ENCODE measurements around the gene TMUB2.
A peak's percentile ranks its signal among the peaks of the same experiment; 100 is the strongest.

The TMUB2 gene

DNA sequence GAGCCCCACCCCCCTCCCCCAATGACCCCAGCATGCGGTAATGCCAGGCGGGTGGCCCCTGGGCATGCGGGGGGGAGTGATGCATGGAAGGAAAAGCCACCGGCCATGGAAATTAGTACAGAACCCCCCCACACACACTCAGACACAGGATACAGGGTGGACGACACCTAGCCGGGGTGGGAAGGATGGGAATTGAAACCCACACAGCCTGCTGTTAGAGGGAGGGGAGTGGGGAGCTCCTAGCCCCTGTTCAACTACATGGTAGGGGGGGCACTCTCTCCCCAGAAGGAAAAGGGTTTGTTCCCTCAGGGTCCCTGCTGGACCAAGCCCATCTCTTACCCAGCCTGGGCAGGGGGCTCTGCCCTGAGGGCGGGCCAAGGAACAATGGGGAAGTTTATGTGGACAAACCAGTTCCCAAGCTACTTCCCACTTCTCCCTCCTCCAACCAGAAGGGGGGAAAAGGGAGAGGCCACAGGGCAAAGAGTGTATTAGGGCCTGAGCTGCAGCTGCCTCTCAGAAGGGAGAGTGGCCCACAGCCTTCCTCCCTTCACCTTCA is 5.2 kb downstream of the TMUB2 start:
- TF ChIP-seq, protein P1, sequence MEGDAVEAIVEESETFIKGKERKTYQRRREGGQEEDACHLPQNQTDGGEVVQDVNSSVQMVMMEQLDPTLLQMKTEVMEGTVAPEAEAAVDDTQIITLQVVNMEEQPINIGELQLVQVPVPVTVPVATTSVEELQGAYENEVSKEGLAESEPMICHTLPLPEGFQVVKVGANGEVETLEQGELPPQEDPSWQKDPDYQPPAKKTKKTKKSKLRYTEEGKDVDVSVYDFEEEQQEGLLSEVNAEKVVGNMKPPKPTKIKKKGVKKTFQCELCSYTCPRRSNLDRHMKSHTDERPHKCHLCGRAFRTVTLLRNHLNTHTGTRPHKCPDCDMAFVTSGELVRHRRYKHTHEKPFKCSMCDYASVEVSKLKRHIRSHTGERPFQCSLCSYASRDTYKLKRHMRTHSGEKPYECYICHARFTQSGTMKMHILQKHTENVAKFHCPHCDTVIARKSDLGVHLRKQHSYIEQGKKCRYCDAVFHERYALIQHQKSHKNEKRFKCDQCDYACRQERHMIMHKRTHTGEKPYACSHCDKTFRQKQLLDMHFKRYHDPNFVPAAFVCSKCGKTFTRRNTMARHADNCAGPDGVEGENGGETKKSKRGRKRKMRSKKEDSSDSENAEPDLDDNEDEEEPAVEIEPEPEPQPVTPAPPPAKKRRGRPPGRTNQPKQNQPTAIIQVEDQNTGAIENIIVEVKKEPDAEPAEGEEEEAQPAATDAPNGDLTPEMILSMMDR (IDR thresholded peaks at IDR 0.05; ENCODE audit: extremely low read depth, missing control alignments): no peak
- no peak for DNase-seq (ENCODE audit: low spot score)

- TF ChIP-seq, protein P1 (IDR thresholded peaks at IDR 0.05; ENCODE audit: extremely low read depth, missing control alignments): no peak
- DNase-seq (ENCODE audit: low spot score): no peak
Observed at GRCh38 chr17:44192750-44193149, 6.0 kb downstream of the TMUB2 start.

DNA sequence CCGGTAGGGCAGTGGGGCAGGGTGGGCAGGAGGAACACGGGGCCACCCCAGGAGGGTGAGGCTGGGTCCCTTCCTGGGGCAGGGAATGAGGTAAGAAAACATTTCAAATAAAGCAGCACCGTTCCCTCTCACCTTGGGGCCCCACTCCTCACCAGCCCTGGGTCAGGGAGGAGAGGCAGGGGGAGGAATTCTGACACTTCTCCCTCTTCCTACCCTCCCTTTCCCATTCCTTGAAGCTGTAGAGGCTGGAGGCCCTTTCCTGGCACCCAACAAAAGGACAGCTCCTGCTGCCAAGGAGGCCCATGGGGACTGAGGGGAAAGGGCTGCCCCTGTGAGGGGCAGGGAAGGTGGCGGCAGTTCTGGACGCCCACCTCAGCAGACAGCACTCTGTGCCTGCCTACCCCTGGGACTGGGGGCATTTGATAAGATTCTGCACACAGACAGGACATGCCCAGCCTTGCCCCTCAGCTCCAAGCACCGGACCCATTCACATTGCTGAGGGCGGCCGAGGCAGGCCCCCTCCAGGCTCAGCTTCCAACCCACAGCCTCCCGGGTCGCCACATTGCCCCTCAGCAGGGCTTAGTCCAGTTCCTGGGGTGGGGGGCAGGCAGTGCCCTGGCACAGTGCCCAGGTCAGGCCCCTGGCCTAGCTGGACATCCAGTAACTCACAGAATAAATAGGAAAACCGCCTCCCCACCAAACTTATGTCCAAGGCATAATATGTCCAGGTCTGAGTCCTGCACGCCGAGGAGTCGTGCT is 6.7 kb downstream of the TMUB2 start:
- DNase-seq (ENCODE audit: low spot score): no peak
- TF ChIP-seq, protein P1 (IDR thresholded peaks at IDR 0.05; ENCODE audit: extremely low read depth, missing control alignments): no peak

- TF ChIP-seq, protein P1 (IDR thresholded peaks at IDR 0.05; ENCODE audit: extremely low read depth, missing control alignments): no peak
- no peak for DNase-seq (ENCODE audit: low spot score)
Observed at GRCh38 chr17:44197107-44197506, 10.3 kb downstream of the TMUB2 start.

DNA sequence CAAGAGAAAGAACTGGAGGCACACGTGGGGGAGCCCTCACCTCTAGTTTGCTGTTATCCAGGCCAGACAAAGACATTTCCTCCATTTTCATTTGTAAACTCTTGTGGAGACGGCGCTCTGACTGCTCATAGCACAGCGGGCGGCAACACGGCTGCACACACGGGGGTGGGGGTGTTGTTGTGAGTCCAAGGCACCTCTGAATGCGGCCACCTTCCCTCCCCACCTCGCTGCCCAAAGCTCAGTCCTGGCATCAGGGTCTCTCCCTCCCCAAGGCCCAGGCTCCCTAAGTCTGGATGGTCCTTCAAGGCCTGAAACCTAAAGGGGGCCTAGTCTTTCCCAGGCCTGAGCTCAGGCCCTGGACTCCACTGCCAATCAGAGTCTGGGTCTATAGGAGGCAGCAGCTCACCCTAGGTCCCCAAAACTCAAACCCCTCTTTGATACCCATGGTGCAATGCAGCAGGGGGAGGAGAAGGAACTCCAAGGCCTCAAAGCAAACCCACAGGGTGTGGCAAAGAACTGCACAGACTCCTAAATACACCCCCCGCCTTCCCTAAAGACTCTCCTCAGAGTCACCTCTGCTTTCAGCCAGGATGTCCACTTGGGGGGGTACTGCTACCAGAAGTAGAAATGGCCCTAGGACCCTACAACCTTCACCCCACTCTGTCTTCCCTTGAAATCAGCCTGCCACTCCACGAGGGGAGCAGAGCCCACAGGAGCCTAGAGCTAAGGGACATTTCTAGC is 11.4 kb downstream of the TMUB2 start:
- TF ChIP-seq, protein P1 (IDR thresholded peaks at IDR 0.05; ENCODE audit: extremely low read depth, missing control alignments): no peak
- peak; percentile 69 for DNase-seq (ENCODE audit: low spot score)

DNA sequence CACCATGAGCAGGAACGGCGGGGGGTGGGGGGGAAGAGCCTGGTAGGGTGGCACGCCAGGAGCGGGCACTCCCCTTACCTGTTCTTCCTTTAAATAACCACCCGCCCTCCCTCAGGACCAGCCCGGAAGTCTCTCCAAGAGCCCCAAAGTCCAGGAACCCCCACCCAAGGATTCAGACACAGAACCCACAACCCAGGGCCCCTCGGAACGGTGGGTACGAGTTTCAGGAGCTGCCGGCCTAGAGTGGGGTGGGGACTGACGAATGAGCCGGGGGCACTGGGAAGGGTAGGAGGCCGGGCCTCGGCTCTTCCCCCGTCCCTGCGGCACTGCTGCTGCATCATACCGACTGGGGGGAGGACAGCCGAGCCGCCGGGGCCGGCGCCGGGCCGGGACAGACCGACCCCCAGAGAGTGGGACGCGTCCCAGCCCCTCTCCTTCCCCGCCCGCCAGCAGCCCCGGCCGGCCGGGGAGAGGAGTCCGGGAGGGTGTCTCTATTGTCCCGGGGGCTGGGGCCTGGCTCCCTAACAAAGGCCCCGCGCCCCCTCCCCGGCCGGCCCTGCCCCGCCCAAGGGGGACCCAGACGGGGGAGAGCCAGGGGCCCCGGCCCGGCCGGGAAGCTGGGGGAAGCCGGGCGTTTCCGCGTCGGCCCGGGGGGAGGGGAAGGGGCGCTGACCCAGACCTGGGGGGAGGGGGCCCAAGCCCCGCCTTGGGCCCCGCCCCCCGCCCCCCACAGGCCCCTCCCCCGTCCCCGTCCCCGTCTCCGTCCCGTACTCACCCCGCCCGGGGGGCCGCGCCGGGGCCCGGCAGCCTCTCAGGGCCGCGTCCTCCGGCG is 12.2 kb downstream of the TMUB2 start:
- peak; percentile 95 for DNase-seq (ENCODE audit: low spot score)

More for the DNA sequence above, 12.2 kb downstream of the TMUB2 start:
- TF ChIP-seq, protein P1 (IDR thresholded peaks at IDR 0.05; ENCODE audit: extremely low read depth, missing control alignments): no peak

All from GM20000 (cell line).